ENCODE measurements around the gene SZT2.

Gene SZT2

GRCh38 chr1:43484367-43484766 is 94.7 kb downstream of the SZT2 start:
- no peak for ATAC-seq
- TF ChIP-seq TSHZ2 (CRISPR knock-in tag; IDR thresholded peaks at IDR 0.05) (no peak), ZFP30 (CRISPR knock-in tag; IDR thresholded peaks at IDR 0.05) (peak; percentile 73)

- no peak for ATAC-seq
- TF ChIP-seq OSR1 (CRISPR knock-in tag; IDR thresholded peaks at IDR 0.05) (no peak), CSDC2 (CRISPR knock-in tag; IDR thresholded peaks at IDR 0.05) (no peak), RARB (CRISPR knock-in tag; IDR thresholded peaks at IDR 0.05) (no peak), ZNF565 (CRISPR knock-in tag; conservative IDR thresholded peaks at IDR 0.05; ENCODE audit: low read depth) (no peak), ZNF8 (CRISPR knock-in tag; IDR thresholded peaks at IDR 0.05) (no peak), CSRNP3 (CRISPR knock-in tag; IDR thresholded peaks at IDR 0.05) (no peak), SNAI2 (CRISPR knock-in tag; IDR thresholded peaks at IDR 0.05) (no peak), ZFP3 (CRISPR knock-in tag; IDR thresholded peaks at IDR 0.05) (no peak), ESRRG (CRISPR knock-in tag; IDR thresholded peaks at IDR 0.05) (no peak), BACH2 (CRISPR knock-in tag; IDR thresholded peaks at IDR 0.05; ENCODE audit: borderline replicate concordance) (no peak), ZC3H10 (CRISPR knock-in tag; IDR thresholded peaks at IDR 0.05) (no peak), PATZ1 (CRISPR knock-in tag; IDR thresholded peaks at IDR 0.05; ENCODE audit: borderline replicate concordance) (no peak), POU6F1 (CRISPR knock-in tag; IDR thresholded peaks at IDR 0.05; ENCODE audit: borderline replicate concordance, low read depth) (no peak), PPARA (CRISPR knock-in tag; IDR thresholded peaks at IDR 0.05; ENCODE audit: borderline replicate concordance) (no peak)
Observed at GRCh38 chr1:43488165-43488564, 98.5 kb downstream of the SZT2 start.

- no peak for TF ChIP-seq CSDC2 (CRISPR knock-in tag; IDR thresholded peaks at IDR 0.05)
- no peak for TF ChIP-seq SNAI2 (CRISPR knock-in tag; IDR thresholded peaks at IDR 0.05)
- no peak for TF ChIP-seq TCF4 (CRISPR knock-in tag; IDR thresholded peaks at IDR 0.05; ENCODE audit: borderline replicate concordance)
- no peak for TF ChIP-seq ISL1 (CRISPR knock-in tag; IDR thresholded peaks at IDR 0.05)
- no peak for TF ChIP-seq ZNF70 (CRISPR knock-in tag; IDR thresholded peaks at IDR 0.05)
- no peak for TF ChIP-seq ZFP3 (CRISPR knock-in tag; IDR thresholded peaks at IDR 0.05)
- no peak for TF ChIP-seq ZNF8 (CRISPR knock-in tag; IDR thresholded peaks at IDR 0.05)
- no peak for TF ChIP-seq BACH2 (CRISPR knock-in tag; IDR thresholded peaks at IDR 0.05; ENCODE audit: borderline replicate concordance)
- TF ChIP-seq PATZ1 (CRISPR knock-in tag; IDR thresholded peaks at IDR 0.05; ENCODE audit: borderline replicate concordance) = no peak
- TF ChIP-seq TSHZ2 (CRISPR knock-in tag; IDR thresholded peaks at IDR 0.05) = no peak
- TF ChIP-seq ZFP30 (CRISPR knock-in tag; IDR thresholded peaks at IDR 0.05) = no peak
- TF ChIP-seq GLIS3 (CRISPR knock-in tag; IDR thresholded peaks at IDR 0.05) = no peak
- TF ChIP-seq ESRRG (CRISPR knock-in tag; IDR thresholded peaks at IDR 0.05) = no peak
- no peak for TF ChIP-seq ZNF565 (CRISPR knock-in tag; conservative IDR thresholded peaks at IDR 0.05; ENCODE audit: low read depth)
- ATAC-seq = no peak
Observed at GRCh38 chr1:43491061-43491460, 101.4 kb downstream of the SZT2 start.
